ENCODE measurements around the gene R3HDM4. TPM values are rescaled to one million over a fixed set of nuclear protein-coding genes. Genes with fewer than 3 reads are reported as not detected.

Gene R3HDM4
- total RNA-seq, 1 experiment from 2014 or later = 55.8 TPM

GRCh38 chr19:932648-933552, 19.9 kb upstream of the R3HDM4 start:
- H3K27ac ChIP-seq = no peak overlapping the region
- H4K20me1 ChIP-seq (ENCODE audit: insufficient read depth) = no peaks in the 10 kb centered on the region; the same call in 1 of the 2 replicates
- no TSS peak for BruUV-seq (replicated peaks)
- no peak overlapping the region for H2AFZ ChIP-seq
- H3K9me2 ChIP-seq (ENCODE audit: insufficient read depth) = no peaks in the 10 kb centered on the region
- no peak overlapping the region for H3K4me2 ChIP-seq
- ChIA-PET CTCF (no interaction called here), POLR2A (ENCODE audit: unreplicated experiment) (no interaction called here)
- H3K36me3 ChIP-seq (ENCODE audit: low read depth) = no peaks in the 10 kb centered on the region
- H3F3A ChIP-seq (ENCODE audit: insufficient read depth, low read depth) = no peaks in the 10 kb centered on the region; the same call in 1 of the 2 replicates
- intact Hi-C loops (cut with micrococcal nuclease; ENCODE audit: unreplicated experiment) = no loop called here
- H3K79me2 ChIP-seq (ENCODE audit: low read depth) = no peaks in the 10 kb centered on the region
- no peaks in the 10 kb centered on the region for H3K9me3 ChIP-seq (ENCODE audit: insufficient read depth, low read depth)
- H3K27me3 ChIP-seq (ENCODE audit: insufficient read depth, low read depth) = no peaks in the 10 kb centered on the region
- H3K4me1 ChIP-seq (replicated peaks; ENCODE audit: insufficient read depth) = no peaks in the 10 kb centered on the region
- peak in 1 of 2 experiments; percentile 63 for DNase-seq
- no peak overlapping the region for H3K4me3 ChIP-seq
- no peak for TF ChIP-seq CTCF (conservative IDR thresholded peaks at IDR 0.05)
- TF ChIP-seq EZH2 (IDR thresholded peaks at IDR 0.05; ENCODE audit: low read depth) = no peak

- Histone ChIP-seq H3K79me2 (ENCODE audit: low read depth) (no peaks in the 10 kb centered on the region), H3K4me3 (no peak overlapping the region), H3K4me2 (no peak overlapping the region), H4K20me1 (ENCODE audit: insufficient read depth) (no peaks in the 10 kb centered on the region; the same call in 1 of the 2 replicates), H3K9me2 (ENCODE audit: insufficient read depth) (no peaks in the 10 kb centered on the region), H3K4me1 (replicated peaks; ENCODE audit: insufficient read depth) (no peaks in the 10 kb centered on the region), H3F3A (ENCODE audit: insufficient read depth, low read depth) (no peaks in the 10 kb centered on the region; the same call in 1 of the 2 replicates), H3K27ac (no peak overlapping the region), H3K36me3 (ENCODE audit: low read depth) (no peaks in the 10 kb centered on the region), H3K27me3 (ENCODE audit: insufficient read depth, low read depth) (no peaks in the 10 kb centered on the region), H2AFZ (no peak overlapping the region), H3K9me3 (ENCODE audit: insufficient read depth, low read depth) (no peaks in the 10 kb centered on the region)
- no peak for DNase-seq
- ChIA-PET CTCF (interaction anchor here (1.3 kb wide), 1 partner anchor 144 kb away, joined by 3 read pairs; no protein-coding TSS in a partner anchor), POLR2A (ENCODE audit: unreplicated experiment) (no interaction called here)
- TF ChIP-seq CTCF (conservative IDR thresholded peaks at IDR 0.05) (no peak), EZH2 (IDR thresholded peaks at IDR 0.05; ENCODE audit: low read depth) (no peak)
- intact Hi-C loops (cut with micrococcal nuclease; ENCODE audit: unreplicated experiment) = no loop called here
- no TSS peak for BruUV-seq (replicated peaks)
Measured at GRCh38 chr19:931860-932647, 19.0 kb upstream of the R3HDM4 start.

GRCh38 chr19:929891-930258, 16.9 kb upstream of the R3HDM4 start:
- TF ChIP-seq EZH2 (IDR thresholded peaks at IDR 0.05; ENCODE audit: low read depth) = no peak
- no peak for TF ChIP-seq CTCF (conservative IDR thresholded peaks at IDR 0.05)
- ChIA-PET POLR2A (ENCODE audit: unreplicated experiment) (no interaction called here), CTCF (no interaction called here)
- no peaks in the 10 kb centered on the region; the same call in 1 of the 2 replicates for H4K20me1 ChIP-seq (ENCODE audit: insufficient read depth)
- no peaks in the 10 kb centered on the region; the same call in 1 of the 2 replicates for H3F3A ChIP-seq (ENCODE audit: insufficient read depth, low read depth)
- H3K4me1 ChIP-seq (replicated peaks; ENCODE audit: insufficient read depth) = no peaks in the 10 kb centered on the region
- intact Hi-C loops (cut with micrococcal nuclease; ENCODE audit: unreplicated experiment) = loop anchor here (10.0 kb wide), 2 partner anchors 265 to 355 kb away; partner anchors contain the start of genes BSG and RNF126
- H3K27ac ChIP-seq = no peak overlapping the region
- H3K4me2 ChIP-seq = no peak overlapping the region
- H3K36me3 ChIP-seq (ENCODE audit: low read depth) = no peaks in the 10 kb centered on the region
- no TSS peak for BruUV-seq (replicated peaks)
- DNase-seq = no peak
- H3K9me2 ChIP-seq (ENCODE audit: insufficient read depth) = no peaks in the 10 kb centered on the region
- no peak overlapping the region for H3K4me3 ChIP-seq
- no peaks in the 10 kb centered on the region for H3K9me3 ChIP-seq (ENCODE audit: insufficient read depth, low read depth)
- H3K79me2 ChIP-seq (ENCODE audit: low read depth) = no peaks in the 10 kb centered on the region
- H2AFZ ChIP-seq = no peak overlapping the region
- no peaks in the 10 kb centered on the region for H3K27me3 ChIP-seq (ENCODE audit: insufficient read depth, low read depth)

All from PC-9 (cell line).